PC-9 (cell line): Measurements from ENCODE around the gene RIOK3. TPM values are rescaled to one million over a fixed set of nuclear protein-coding genes. Genes with fewer than 3 reads are reported as not detected.
"Not testable (repeated sequence)": the region's sequence is repeated elsewhere in the genome, so short reads cannot be mapped to it uniquely, and the experiment has no call there.

Source experiments
- BruUV-seq: library from RNA; stranded (reverse); fragments of 400-500 nt; replicated peaks from 2 replicates; lab custom pipeline; 2021; lab: Mats Ljungman, UMichigan
- CTCF ChIA-PET: fragments of 300-600 bp; sonication (Branson Sonifier 250); formaldehyde crosslinking; loops from one replicate; lab custom pipeline; 2022; ENCODE audit warnings: antibody characterized with exemption; lab: Charles Lee
- POLR2A ChIA-PET: fragments of 300-600 bp; sonication (Branson Sonifier 250); formaldehyde crosslinking; loops from one replicate; lab custom pipeline; 2022; ENCODE audit warnings: antibody characterized with exemption; ENCODE audit not compliant: unreplicated experiment; lab: Charles Lee
- DNase-seq, 2 experiments: peaks; one replicate each; pipeline versions ENCODE4 v3.0.0 to v3.0.0-alpha.2; 2015 to 2022; ENCODE audit warnings: mixed read lengths in 1 of 2
- H2AFZ ChIP-seq: fragments of 200-600 bp; sonication (generic); 2 replicates; pipeline ENCODE4 v1.8.1; 2017; ENCODE audit warnings: antibody characterized with exemption
- H3F3A ChIP-seq: fragments of 200-600 bp; sonication (generic); 2 replicates; pipeline ENCODE4 v1.8.1; 2017; ENCODE audit warnings: antibody characterized with exemption, mild to moderate bottlenecking, low read depth; ENCODE audit not compliant: insufficient read depth
- H3K27ac ChIP-seq: fragments of 200-600 bp; sonication (generic); 2 replicates; pipeline ENCODE4 v1.6.1; 2016; ENCODE audit warnings: mixed run types
- H3K27me3 ChIP-seq: fragments of 200-600 bp; sonication (generic); 2 replicates; pipeline ENCODE4 v1.6.1; 2016; ENCODE audit warnings: low read depth, mixed run types; ENCODE audit not compliant: insufficient read depth
- H3K36me3 ChIP-seq: fragments of 200-600 bp; sonication (generic); 2 replicates; pipeline ENCODE4 v1.6.1; 2016; ENCODE audit warnings: low read depth, mixed run types
- H3K4me1 ChIP-seq: fragments of 200-600 bp; sonication (generic); replicated peaks from 2 replicates; pipeline ENCODE4 v1.6.1; 2016; ENCODE audit warnings: mixed run types; ENCODE audit not compliant: insufficient read depth
- H3K4me2 ChIP-seq: fragments of 200-600 bp; sonication (generic); 2 replicates; pipeline ENCODE4 v1.6.1; 2017; ENCODE audit warnings: mixed run types
- H3K4me3 ChIP-seq: fragments of 200-600 bp; sonication (generic); 2 replicates; pipeline ENCODE4 v1.6.1; 2016; ENCODE audit warnings: mixed run types
- H3K79me2 ChIP-seq: fragments of 200-600 bp; sonication (generic); 2 replicates; pipeline ENCODE4 v1.6.1; 2017; ENCODE audit warnings: low read depth, mixed run types
- H3K9me2 ChIP-seq: fragments of 200-600 bp; sonication (generic); 2 replicates; pipeline ENCODE4 v1.8.1; 2017; ENCODE audit warnings: mild to moderate bottlenecking; ENCODE audit not compliant: insufficient read depth
- H3K9me3 ChIP-seq: fragments of 200-600 bp; sonication (generic); 2 replicates; pipeline ENCODE4 v1.8.1; 2016; ENCODE audit warnings: low read depth; ENCODE audit not compliant: insufficient read depth
- H4K20me1 ChIP-seq: fragments of 200-600 bp; sonication (generic); 2 replicates; pipeline ENCODE4 v1.8.1; 2017; ENCODE audit not compliant: insufficient read depth
- CTCF ChIP-seq: fragments of 200-600 bp; sonication (generic); conservative IDR thresholded peaks from 2 replicates; pipeline ENCODE4 v1.6.1; 2017; ENCODE audit warnings: mixed run types, antibody characterized with exemption, mild to moderate bottlenecking, moderate library complexity
- EZH2 ChIP-seq: fragments of 200-600 bp; sonication (generic); IDR thresholded peaks from 2 replicates; pipeline ENCODE4 v1.8.0; 2017; ENCODE audit warnings: antibody characterized with exemption, low read depth
- intact Hi-C: fragments of 100-400 bp; cut with micrococcal nuclease; formaldehyde crosslinking; loops from one replicate; pipeline ENCODE4 v1.10.0; 2022; ENCODE audit not compliant: unreplicated experiment
- total RNA-seq: library from RNA; stranded (reverse); gene quantifications from 2 replicates; pipeline ENCODE4 v1.2.3, GENCODE V29; 2021

RIOK3 gene
- total RNA-seq, 1 experiment from 2014 or later, result 39.9 TPM

- H2AFZ ChIP-seq, result no peak overlapping the region
- intact Hi-C loops, result no loop called here
Measured at GRCh38 chr18:23484561-23485182, 31.6 kb downstream of the RIOK3 start.

GRCh38 chr18:23485386-23485785, 32.3 kb downstream of the RIOK3 start:
- no peaks in the 10 kb centered on the region for H3K9me3 ChIP-seq
- intact Hi-C loops, result no loop called here
- no TSS peak for BruUV-seq
- no peak overlapping the region for H3K4me3 ChIP-seq
- no peak overlapping the region for H3K4me2 ChIP-seq
- CTCF ChIA-PET, result no interaction called here
- no peaks in the 10 kb centered on the region for H3K9me2 ChIP-seq
- no peak for DNase-seq
- no peaks in the 10 kb centered on the region for H3K27me3 ChIP-seq
- H4K20me1 ChIP-seq, result no peaks in the 10 kb centered on the region
- H2AFZ ChIP-seq, result no peak overlapping the region
- POLR2A ChIA-PET, result no interaction called here
- TF ChIP-seq CTCF (no peak), EZH2 (no peak)
- H3K27ac ChIP-seq, result no peak overlapping the region
- no peaks in the 10 kb centered on the region for H3K4me1 ChIP-seq
- no peaks in the 10 kb centered on the region for H3K79me2 ChIP-seq
- H3F3A ChIP-seq, result peaks cover 8% of the 10 kb centered on the region; the same call in 1 of the 2 replicates
- H3K36me3 ChIP-seq, result peaks cover 8% of the 10 kb centered on the region; the same call in 1 of the 2 replicates

More at GRCh38 chr18:23484561-23485182, 31.6 kb downstream of the RIOK3 start:
- BruUV-seq, result no TSS peak
- no peak for DNase-seq
- Histone ChIP-seq H3K4me1 (no peaks in the 10 kb centered on the region), H3F3A (peaks cover 8% of the 10 kb centered on the region; the same call in 1 of the 2 replicates), H3K4me3 (no peak overlapping the region), H3K4me2 (no peak overlapping the region), H3K27ac (no peak overlapping the region), H3K79me2 (no peaks in the 10 kb centered on the region), H3K27me3 (no peaks in the 10 kb centered on the region), H4K20me1 (no peaks in the 10 kb centered on the region), H3K9me3 (no peaks in the 10 kb centered on the region), H3K36me3 (peaks cover 8% of the 10 kb centered on the region; the same call in 1 of the 2 replicates), H3K9me2 (no peaks in the 10 kb centered on the region)
- CTCF ChIA-PET, result no interaction called here
- TF ChIP-seq CTCF, result no peak
- no peak for TF ChIP-seq EZH2
- POLR2A ChIA-PET, result interaction anchor here (0.6 kb wide), 1 partner anchor 507 kb away, joined by 7 read pairs; no protein-coding TSS in a partner anchor

GRCh38 chr18:23487738-23488570, 34.9 kb downstream of the RIOK3 start:
- CTCF ChIA-PET, result no interaction called here
- H3K4me3 ChIP-seq, result no peak overlapping the region
- H3F3A ChIP-seq, result peaks cover 4% of the 10 kb centered on the region; the same call in 1 of the 2 replicates
- no peaks in the 10 kb centered on the region for H3K4me1 ChIP-seq
- no peak for DNase-seq
- H3K9me3 ChIP-seq, result no peaks in the 10 kb centered on the region
- H3K27ac ChIP-seq, result no peak overlapping the region
- BruUV-seq, result no TSS peak
- H3K79me2 ChIP-seq, result no peaks in the 10 kb centered on the region
- intact Hi-C loops, result no loop called here
- H3K36me3 ChIP-seq, result no peaks in the 10 kb centered on the region
- H3K27me3 ChIP-seq, result no peaks in the 10 kb centered on the region
- no peak overlapping the region for H2AFZ ChIP-seq
- H4K20me1 ChIP-seq, result no peaks in the 10 kb centered on the region
- H3K4me2 ChIP-seq, result no peak overlapping the region
- POLR2A ChIA-PET, result interaction anchor here (0.6 kb wide), 1 partner anchor 11 kb away, joined by 4 read pairs; no protein-coding TSS in a partner anchor
- no peaks in the 10 kb centered on the region for H3K9me2 ChIP-seq
- TF ChIP-seq EZH2 (no peak), CTCF (no peak)

- H2AFZ ChIP-seq, H3K36me3 ChIP-seq, H3K4me2 ChIP-seq, H3F3A ChIP-seq, H3K9me3 ChIP-seq, H3K79me2 ChIP-seq, H3K27me3 ChIP-seq, BruUV-seq, intact Hi-C loops, POLR2A ChIA-PET, H3K9me2 ChIP-seq, H3K27ac ChIP-seq, H3K4me3 ChIP-seq, H3K4me1 ChIP-seq, H4K20me1 ChIP-seq, DNase-seq: not testable (repeated sequence)
- CTCF ChIA-PET, result interaction anchor here (0.6 kb wide), 1 partner anchor 254 kb away, joined by 4 read pairs; no protein-coding TSS in a partner anchor
Measured at GRCh38 chr18:23489586-23489985, 36.5 kb downstream of the RIOK3 start.
